HK-2 (cell line): Measurements from ENCODE around the gene EVX2.

Experiments used
- DNase-seq: peaks from one replicate; pipeline ENCODE4 v3.0.0-alpha.2; 2018; ENCODE audit not compliant: unreplicated experiment

The EVX2 gene

GRCh38 chr2:176107731-176108181 lies 24.0 kb upstream of the EVX2 start:
- DNase-seq: no peak

DNA sequence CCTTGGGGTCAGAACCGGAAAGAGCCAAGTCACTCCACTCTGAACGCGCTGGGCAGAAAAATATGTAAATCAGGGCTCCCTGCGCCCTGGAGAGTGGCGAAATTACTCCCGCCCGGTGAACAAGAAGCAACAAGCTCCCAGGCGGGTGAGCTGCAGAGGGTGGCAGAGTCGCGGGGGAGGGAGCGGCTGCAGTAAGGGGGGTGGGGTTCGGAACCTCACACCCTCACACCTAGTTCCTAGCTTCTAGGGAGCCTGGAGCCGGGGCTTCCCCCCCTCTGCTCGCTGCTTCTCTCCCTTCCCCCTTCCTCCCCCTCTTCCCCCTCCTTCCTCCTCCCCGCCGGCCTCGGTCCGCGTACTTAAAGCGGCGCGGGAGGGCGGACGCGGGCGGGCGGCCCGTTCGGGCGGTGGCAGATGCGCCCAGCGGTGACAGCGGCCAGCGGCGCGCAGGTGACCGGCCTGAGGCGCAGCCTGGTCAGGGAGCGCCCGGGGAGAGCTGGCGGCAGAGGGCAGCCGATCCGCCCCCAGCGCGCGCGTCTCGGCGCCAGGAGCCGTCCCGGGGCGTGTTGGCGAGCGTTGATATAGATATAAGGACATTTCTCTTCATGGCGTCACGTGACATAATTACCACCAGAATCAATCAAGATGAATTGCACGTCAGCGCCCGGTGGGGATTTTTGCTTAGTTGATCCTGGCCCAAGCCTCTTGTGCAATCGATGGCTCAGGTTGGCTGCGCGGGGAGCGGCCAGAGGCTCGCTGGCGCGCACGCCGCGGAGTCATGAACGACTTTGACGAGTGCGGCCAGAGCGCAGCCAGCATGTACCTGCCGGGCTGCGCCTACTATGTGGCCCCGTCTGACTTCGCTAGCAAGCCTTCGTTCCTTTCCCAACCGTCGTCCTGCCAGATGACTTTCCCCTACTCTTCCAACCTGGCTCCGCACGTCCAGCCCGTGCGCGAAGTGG lies 23.1 kb upstream of the EVX2 start, which contains the start of gene HOXD11:
Gene HOXD11 (plus strand): TSS at position 700 of the 959 bp plus-strand sequence. CDS start 76 bp downstream, at position 776.
- DNase-seq: peak; percentile 62

GRCh38 chr2:176105730-176106580 lies 22.2 kb upstream of the EVX2 start:
- DNase-seq: no peak

DNA sequence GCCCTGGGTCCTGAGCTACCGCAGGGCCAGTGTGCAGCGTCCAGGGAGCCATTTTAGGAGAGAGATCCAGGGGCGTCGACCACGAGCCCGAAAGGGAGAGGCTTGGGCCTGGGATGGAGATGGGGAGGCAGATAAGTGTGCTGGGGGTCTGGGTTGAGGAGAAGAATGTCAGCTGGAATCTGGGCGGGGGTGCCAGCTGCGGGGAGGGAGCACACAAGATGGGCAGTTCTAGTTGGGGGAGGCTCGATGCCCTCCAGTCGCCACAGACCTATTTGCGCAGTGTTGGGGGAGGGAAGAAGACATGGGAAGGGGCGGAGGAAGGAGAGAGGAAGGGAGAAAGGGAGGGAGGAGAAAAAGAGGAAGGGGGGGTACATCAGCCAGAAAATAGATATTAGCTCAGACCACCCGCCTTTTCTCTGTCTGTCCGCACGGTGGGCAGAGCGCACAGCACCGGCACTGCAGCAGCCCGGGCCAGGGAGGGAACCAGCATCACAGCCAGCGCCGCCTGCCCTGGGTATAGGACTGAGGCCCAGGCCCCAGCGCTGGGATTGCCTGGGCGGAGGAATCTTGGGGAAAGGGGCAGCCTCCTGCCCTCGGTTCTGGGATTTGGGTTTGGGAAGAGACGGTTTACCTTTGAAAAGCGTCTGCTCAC lies 21.4 kb upstream of the EVX2 start:
- DNase-seq: peak; percentile 41

DNA sequence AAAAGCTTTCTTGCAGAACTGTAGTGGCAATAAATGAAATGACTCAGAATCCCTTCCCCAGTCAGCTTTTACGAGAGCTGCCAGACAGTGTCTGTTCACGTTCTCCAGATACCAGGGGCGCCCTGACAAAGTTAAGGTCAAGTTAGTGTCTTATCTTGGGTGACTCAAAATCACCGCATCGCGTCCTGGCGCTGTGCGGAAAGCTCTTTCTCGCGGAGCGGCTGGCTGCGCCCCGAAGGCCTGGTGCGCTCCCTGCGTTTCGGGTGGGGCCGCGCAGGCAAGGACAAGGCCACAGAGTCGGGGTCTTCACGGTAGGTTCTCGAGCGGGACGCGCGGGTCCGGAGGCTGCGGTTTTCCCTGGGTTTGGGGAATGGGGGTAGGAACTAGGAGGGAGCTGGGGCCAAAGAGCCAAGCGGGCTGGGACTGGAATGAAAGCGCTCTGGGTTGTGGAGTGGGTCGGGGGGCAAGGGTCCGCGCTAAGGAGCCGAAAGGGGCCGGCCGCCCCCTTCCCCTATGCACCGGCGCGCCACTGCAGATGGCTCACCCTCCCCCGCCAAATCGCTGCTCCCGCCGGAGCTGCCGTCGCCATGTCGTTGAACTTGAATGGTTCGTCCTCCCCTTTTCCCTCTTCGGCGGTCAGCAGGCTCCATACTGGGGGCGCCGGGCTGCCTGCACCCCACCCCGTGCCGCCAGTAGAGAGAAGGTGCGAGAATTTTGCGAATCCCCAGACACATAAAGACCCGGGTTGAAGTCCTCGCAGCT lies 20.7 kb upstream of the EVX2 start:
- peak; percentile 61 for DNase-seq

DNA sequence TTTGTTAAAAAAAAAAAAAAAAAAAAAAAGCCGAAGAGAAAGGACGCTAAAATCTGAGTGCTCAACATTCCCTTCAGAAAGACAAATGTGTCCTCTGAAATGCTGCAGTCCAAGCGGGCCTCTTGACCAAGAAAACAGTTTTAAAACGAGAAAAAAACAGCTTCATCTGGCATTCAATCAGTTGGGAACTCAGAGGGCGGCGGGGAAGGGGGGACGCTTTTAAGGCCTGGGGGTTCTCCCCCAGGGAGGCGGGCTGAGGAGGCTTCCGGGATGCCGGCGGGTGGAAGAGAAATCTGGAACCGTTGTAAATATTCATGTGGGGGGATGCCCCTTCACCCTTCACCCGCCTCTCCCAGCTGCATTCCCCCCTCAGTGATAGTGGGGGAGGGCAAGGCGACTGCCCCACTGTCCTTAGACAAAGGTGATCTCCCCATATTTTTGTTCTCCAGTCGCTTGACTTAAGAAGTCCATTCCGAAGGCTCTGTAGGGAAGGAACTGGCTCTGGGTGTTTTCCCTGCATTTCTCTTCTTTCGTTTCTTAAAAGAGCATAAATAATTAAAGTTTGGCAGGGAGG lies 20.1 kb upstream of the EVX2 start:
- DNase-seq: no peak

GRCh38 chr2:176103194-176103593 lies 19.4 kb upstream of the EVX2 start:
- DNase-seq: no peak

DNA sequence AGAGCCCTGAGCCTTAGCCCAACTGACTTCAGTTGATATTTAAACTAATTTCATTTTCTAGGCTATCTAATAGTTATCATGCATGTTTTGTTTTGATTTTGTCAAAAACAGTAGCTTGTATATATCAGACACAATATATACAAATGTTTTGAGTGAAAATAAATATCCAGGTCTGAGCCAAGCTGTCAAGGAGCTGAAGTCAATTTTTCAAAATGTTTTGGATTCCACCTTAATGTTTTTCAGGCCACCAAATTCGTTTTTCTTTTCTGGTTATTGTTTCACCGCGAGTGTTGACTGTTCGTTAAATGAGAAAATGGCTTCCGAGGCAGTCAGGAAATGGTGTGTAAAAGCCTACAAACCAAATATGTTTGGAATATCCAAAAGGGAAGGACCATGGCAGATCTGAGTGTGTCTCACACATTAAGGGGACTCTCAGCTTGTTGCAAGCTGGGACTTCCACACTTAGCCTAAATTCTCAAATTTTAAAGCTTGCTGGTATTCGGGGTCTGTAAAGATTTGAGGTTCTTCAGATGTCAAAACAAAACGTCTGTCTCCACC lies 18.6 kb upstream of the EVX2 start:
- DNase-seq: no peak

- DNase-seq: no peak
Measured at GRCh38 chr2:176101842-176102241, 18.1 kb upstream of the EVX2 start.

DNA sequence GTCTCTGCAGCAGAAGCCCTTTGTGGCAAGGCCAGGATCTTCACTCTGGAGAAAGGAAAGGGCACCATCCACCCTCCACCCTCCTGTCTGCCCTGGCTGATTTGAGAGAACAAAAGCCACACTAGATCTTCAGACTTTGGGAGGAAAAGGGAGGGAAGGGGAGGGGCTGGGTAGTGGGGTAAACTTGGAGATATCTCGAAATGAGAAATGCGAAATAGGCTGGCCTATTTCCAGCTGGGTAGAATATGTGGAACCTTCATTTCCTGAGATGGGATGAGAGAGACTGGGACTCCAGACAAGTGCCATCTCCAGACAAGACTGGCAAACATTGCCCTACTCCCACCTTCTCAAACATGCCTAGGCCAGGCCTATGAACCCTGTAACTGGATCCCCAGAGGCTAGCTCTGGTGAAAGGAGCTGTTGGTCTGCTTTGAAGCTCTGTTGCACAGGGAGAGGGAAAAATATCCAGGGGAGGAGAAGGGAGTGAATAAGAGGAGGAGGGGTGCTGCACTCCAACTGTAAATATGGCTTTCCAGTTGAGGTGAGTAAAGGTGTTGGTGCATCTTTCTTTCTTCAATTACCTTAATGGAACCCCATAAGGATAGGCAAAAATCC lies 17.6 kb upstream of the EVX2 start:
- no peak for DNase-seq

DNA sequence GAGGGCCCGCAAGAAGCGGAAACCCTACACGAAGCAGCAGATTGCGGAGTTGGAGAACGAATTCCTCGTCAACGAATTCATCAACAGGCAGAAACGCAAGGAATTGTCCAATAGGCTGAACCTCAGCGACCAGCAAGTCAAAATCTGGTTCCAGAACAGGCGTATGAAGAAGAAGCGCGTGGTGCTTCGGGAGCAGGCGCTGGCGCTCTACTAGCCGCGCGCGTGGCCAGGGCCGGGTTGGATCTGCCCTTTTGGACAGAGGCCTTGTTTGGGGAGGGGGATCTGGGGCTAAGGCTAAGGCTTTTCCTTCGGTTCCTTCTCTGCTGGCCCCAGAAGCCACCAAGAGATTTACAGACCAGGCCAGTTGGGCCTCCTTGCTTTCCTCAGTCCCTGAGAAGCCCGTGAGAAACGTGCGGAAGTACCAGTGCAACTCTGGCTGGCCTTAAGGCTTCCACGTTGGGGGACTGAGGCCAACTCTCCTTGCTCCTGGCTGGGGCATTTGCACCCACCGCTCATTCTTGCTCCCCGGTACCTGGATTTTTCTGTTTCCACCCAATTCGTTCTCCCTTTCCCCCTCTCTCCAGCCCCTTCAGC lies 16.9 kb upstream of the EVX2 start:
- no peak for DNase-seq

DNA sequence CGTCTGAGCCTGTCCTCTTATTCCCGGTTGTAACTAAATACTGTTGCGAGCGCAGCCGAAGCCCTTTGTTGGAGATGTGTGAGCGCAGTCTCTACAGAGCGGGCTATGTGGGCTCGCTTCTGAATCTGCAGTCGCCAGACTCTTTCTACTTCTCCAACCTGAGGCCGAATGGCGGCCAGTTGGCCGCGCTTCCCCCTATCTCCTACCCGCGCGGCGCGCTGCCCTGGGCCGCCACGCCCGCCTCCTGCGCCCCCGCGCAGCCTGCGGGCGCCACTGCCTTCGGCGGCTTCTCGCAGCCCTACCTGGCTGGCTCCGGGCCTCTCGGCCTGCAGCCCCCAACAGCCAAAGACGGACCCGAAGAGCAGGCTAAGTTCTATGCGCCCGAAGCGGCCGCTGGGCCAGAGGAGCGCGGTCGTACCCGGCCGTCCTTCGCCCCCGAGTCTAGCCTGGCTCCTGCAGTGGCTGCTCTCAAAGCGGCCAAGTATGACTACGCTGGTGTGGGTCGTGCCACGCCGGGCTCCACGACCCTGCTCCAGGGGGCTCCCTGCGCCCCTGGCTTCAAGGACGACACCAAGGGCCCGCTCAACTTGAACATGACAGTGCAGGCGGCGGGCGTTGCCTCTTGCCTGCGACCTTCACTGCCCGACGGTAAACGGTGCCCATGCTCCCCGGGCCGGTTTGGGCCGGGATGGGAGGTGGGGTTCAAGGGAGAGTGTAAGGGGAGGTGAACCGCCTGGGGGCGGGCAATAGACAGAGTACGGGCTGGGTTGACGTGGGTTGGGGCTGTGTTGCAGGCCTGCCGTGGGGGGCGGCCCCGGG lies 16.2 kb upstream of the EVX2 start, which contains the start of gene HOXD12:
Gene HOXD12 (plus strand): TSS at position 68 of the 819 bp plus-strand sequence. CDS start 7 bp downstream, at position 75.
- no peak for DNase-seq

- DNase-seq: no peak
Measured at GRCh38 chr2:176099159-176099727, 15.5 kb upstream of the EVX2 start.

GRCh38 chr2:176098366-176099158 lies 14.8 kb upstream of the EVX2 start:
- no peak for DNase-seq

DNA sequence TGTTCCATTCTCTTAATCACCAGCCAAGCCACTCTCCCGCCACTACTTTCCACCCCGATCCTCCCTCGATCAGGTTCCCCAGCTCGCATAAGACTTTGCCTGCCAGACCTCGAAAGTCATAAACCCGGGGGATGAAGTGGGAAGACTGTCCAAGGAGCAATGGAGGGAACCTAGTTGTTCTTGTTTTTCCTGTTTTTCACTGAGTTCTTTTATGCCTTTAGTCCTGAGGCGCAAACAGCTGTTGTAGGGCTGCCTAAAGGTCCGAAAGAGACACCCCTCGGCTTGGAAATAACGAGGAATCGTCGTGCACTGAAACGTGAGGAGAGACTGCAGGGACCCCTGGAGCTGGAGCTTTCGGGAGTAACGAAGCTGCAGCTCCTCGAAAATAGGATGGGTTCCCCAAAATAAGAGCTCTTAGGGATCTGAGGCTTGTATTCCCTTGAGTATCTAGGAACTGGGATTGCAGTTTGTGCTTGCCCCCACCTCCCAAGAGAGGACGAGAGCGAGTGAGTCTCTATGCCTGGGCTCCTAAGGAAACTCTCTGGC lies 14.1 kb upstream of the EVX2 start:
- no peak for DNase-seq

GRCh38 chr2:176096986-176097819 lies 13.4 kb upstream of the EVX2 start:
- peak; percentile 77 for DNase-seq
